Testis (tissue), 2 donors: Measurements from ENCODE around the gene TLR1.

Experiments used
- POLR2A ChIP-seq: fragments of 450-650 bp; IDR thresholded peaks from one replicate; pipeline ENCODE4 v1.6.1; 2017; ENCODE audit warnings: antibody characterized with exemption, mild to moderate bottlenecking, moderate library complexity
- TF ChIP-seq, protein P1 (sequence below), 3 experiments: fragments of 450-650 bp in 2 of 3; fragments of 200-600 bp in 1 of 3; sonication (generic) in 1 of 3; IDR thresholded peaks; one replicate each; pipeline ENCODE4 v1.5.1; 2016 to 2019; ENCODE audit warnings: antibody characterized with exemption in 3 of 3, mild to moderate bottlenecking in 2 of 3, moderate library complexity in 1 of 3

DNA sequence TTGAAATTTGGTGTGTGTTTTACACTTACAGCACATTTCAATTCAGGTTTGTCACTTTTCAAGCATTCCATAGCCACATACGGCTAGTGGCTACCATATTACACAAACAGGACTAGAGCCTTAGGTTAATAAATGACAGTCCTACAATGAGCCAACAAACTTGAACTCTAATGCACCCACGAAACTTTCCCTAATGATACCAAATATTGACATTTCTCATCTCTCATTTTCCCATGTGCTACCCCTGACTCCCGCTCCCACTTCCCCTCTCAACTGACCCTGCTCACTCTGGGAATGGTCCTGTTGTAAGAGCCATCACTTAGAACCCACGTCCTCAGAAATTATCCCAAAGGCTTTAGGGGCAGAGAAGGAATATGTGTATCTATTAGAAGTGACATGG lies 16.9 kb downstream of the TLR1 start:
- TF ChIP-seq, protein P1, sequence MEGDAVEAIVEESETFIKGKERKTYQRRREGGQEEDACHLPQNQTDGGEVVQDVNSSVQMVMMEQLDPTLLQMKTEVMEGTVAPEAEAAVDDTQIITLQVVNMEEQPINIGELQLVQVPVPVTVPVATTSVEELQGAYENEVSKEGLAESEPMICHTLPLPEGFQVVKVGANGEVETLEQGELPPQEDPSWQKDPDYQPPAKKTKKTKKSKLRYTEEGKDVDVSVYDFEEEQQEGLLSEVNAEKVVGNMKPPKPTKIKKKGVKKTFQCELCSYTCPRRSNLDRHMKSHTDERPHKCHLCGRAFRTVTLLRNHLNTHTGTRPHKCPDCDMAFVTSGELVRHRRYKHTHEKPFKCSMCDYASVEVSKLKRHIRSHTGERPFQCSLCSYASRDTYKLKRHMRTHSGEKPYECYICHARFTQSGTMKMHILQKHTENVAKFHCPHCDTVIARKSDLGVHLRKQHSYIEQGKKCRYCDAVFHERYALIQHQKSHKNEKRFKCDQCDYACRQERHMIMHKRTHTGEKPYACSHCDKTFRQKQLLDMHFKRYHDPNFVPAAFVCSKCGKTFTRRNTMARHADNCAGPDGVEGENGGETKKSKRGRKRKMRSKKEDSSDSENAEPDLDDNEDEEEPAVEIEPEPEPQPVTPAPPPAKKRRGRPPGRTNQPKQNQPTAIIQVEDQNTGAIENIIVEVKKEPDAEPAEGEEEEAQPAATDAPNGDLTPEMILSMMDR (IDR thresholded peaks at IDR 0.05): no peak
- TF ChIP-seq POLR2A: no peak
